HEK293T (cell line): Measurements from ENCODE around the gene ZNF485.

ENCODE experiments used
- CTCF ChIA-PET: fragments of 350-600 bp; formaldehyde crosslinking; extraction: SDS; loops from one replicate; lab custom pipeline; 2021; ENCODE audit warnings: antibody characterized with exemption, inconsistent platforms; lab: Yijun Ruan, JAX
- POLR2A ChIA-PET: fragments of 350-600 bp; formaldehyde crosslinking; extraction: SDS; loops from one replicate; lab custom pipeline; 2020; ENCODE audit warnings: antibody characterized with exemption, inconsistent platforms; lab: Yijun Ruan, JAX
- DNase-seq: peaks from one replicate; pipeline ENCODE4 v3.0.0; 2012; ENCODE audit warnings: mixed read lengths; ENCODE audit errors: extremely low spot score
- ARNT ChIP-seq: fragments of 450-650 bp; IDR thresholded peaks from 2 replicates; pipeline ENCODE4 v1.6.1; 2017; ENCODE audit warnings: mild to moderate bottlenecking
- BHLHE40 ChIP-seq: fragments of 450-650 bp; IDR thresholded peaks from 2 replicates; pipeline ENCODE4 v1.6.1; 2016; ENCODE audit warnings: mild to moderate bottlenecking, moderate library complexity, borderline replicate concordance
- CTBP1 ChIP-seq: fragments of 450-650 bp; IDR thresholded peaks from 2 replicates; pipeline ENCODE4 v1.6.1; 2016; ENCODE audit warnings: borderline replicate concordance
- ELF4 ChIP-seq: fragments of 450-650 bp; IDR thresholded peaks from 2 replicates; pipeline ENCODE4 v1.6.1; 2017; ENCODE audit warnings: antibody characterized with exemption
- FOXA1 ChIP-seq: fragments of 450-650 bp; IDR thresholded peaks from 2 replicates; pipeline ENCODE4 v1.6.1; 2016; ENCODE audit warnings: mild to moderate bottlenecking
- FOXK2 ChIP-seq: fragments of 450-650 bp; IDR thresholded peaks from 2 replicates; pipeline ENCODE4 v1.6.1; 2016; ENCODE audit warnings: mild to moderate bottlenecking
- FOXM1 ChIP-seq: fragments of 450-650 bp; IDR thresholded peaks from 2 replicates; pipeline ENCODE4 v1.6.1; 2017; ENCODE audit warnings: mild to moderate bottlenecking, borderline replicate concordance
- HDGF ChIP-seq: fragments of 450-650 bp; IDR thresholded peaks from 2 replicates; pipeline ENCODE4 v1.6.1; 2017; ENCODE audit warnings: antibody characterized with exemption, borderline replicate concordance
- L3MBTL2 ChIP-seq: fragments of 450-650 bp; conservative IDR thresholded peaks from 2 replicates; pipeline ENCODE4 v1.6.1; 2016; ENCODE audit warnings: mild to moderate bottlenecking
- LEF1 ChIP-seq: fragments of 450-650 bp; IDR thresholded peaks from 2 replicates; pipeline ENCODE4 v1.6.1; 2017; ENCODE audit warnings: mild to moderate bottlenecking, borderline replicate concordance
- NFRKB ChIP-seq: fragments of 450-650 bp; IDR thresholded peaks from 2 replicates; pipeline ENCODE4 v1.6.1; 2016; ENCODE audit warnings: mild to moderate bottlenecking, moderate library complexity
- SP1 ChIP-seq: fragments of 450-650 bp; IDR thresholded peaks from 2 replicates; pipeline ENCODE4 v1.6.1; 2017
- SUZ12 ChIP-seq: fragments of 450-650 bp; IDR thresholded peaks from 2 replicates; pipeline ENCODE4 v1.6.1; 2016; ENCODE audit warnings: mild to moderate bottlenecking
- TARDBP ChIP-seq: fragments of 450-650 bp; IDR thresholded peaks from 2 replicates; pipeline ENCODE4 v1.6.1; 2016
- ZNF384 ChIP-seq: fragments of 450-650 bp; IDR thresholded peaks from 2 replicates; pipeline ENCODE4 v1.6.1; 2016
- TF ChIP-seq, protein P1 (sequence below): fragments of 450-650 bp; IDR thresholded peaks from 2 replicates; pipeline ENCODE4 v1.6.1; 2016

ZNF485 gene

DNA sequence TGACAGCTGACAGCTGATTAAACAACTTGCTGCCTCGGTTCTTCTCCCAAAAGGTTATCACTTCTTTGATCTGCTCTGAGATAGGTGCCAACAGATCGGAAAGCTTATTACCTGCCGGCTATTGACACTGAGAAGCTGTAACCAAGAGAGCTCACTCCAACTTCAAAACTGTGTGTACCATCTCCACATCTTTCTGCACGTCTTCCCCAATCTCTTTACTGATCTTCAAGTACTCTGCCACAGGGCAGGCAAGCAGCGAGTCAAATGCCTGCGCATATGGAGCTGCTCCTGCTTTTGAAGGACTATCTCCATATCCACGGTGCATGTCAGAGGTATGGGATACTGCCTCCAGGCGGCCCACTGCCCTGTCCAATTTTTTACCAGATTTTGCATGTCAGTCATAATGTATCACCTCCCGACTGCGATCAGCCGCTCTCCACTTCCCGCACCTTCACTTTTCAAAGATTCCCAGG is 352 bp upstream of the ZNF485 start:
- DNase-seq, result no peak
- POLR2A ChIA-PET, result no interaction called here
- TF ChIP-seq, protein P1, sequence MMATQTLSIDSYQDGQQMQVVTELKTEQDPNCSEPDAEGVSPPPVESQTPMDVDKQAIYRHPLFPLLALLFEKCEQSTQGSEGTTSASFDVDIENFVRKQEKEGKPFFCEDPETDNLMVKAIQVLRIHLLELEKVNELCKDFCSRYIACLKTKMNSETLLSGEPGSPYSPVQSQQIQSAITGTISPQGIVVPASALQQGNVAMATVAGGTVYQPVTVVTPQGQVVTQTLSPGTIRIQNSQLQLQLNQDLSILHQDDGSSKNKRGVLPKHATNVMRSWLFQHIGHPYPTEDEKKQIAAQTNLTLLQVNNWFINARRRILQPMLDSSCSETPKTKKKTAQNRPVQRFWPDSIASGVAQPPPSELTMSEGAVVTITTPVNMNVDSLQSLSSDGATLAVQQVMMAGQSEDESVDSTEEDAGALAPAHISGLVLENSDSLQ, result 0 out of 2 replicates have a peak, but pooled peaks have one; percentile 29
- no peak for TF ChIP-seq BHLHE40
- CTCF ChIA-PET, result interaction anchor here (0.7 kb wide), 1 partner anchor 274 kb away, joined by 4 read pairs; no protein-coding TSS in a partner anchor

DNA sequence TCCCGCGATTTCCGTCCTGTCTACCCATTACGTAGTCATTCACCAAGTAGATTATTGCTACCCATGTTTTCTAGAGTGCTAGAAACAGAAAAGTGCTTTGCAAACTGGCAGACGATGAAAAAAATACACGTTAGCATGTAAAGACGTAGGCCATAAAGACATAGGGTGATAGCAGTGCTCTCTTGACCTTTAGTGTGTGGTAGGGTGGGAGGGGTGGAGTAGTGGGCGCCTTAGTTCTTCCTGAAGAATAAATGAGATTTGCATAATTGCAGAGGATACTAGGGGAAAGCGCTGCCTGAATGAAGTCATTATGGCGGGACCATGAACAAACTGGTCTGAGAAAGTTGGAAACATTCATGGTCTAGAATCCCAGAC is 948 bp downstream of the ZNF485 start:
- no peak for DNase-seq
- no peak for TF ChIP-seq BHLHE40
- TF ChIP-seq FOXA1, result no peak
- TF ChIP-seq, protein P1, result no peak
- no peak for TF ChIP-seq ELF4
- TF ChIP-seq SUZ12, result no peak
- ChIA-PET POLR2A (interaction anchor here (0.6 to 1.0 kb wide), 2 partner anchors 9 to 33 kb away, joined by 3 to 4 read pairs; no protein-coding TSS in a partner anchor), CTCF (no interaction called here)

DNA sequence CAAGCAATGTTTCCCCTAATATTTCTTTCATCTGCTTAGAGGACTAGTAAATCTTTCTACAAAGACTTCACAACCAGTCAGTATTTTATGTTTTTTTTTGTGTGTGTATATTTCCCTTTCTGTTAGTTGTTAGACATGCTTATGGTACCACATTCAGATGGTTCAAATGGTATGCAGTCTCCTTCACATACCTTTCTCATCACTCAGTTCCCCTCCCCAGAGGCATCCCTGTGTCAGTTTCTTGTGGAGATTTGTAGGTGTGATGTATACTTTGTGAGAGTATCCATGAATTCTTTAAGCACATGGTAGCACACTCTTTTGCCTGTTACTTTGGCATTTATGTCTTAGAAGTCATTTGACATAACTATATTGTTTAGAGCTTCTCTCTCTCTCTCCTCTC is 4.4 kb downstream of the ZNF485 start:
- no peak for DNase-seq
- ChIA-PET CTCF (no interaction called here), POLR2A (no interaction called here)
- TF ChIP-seq BHLHE40, result no peak
- no peak for TF ChIP-seq SP1
- TF ChIP-seq ZNF384, result no peak
- TF ChIP-seq FOXM1, result no peak
- TF ChIP-seq TARDBP, result no peak
- TF ChIP-seq FOXK2, result no peak

DNA sequence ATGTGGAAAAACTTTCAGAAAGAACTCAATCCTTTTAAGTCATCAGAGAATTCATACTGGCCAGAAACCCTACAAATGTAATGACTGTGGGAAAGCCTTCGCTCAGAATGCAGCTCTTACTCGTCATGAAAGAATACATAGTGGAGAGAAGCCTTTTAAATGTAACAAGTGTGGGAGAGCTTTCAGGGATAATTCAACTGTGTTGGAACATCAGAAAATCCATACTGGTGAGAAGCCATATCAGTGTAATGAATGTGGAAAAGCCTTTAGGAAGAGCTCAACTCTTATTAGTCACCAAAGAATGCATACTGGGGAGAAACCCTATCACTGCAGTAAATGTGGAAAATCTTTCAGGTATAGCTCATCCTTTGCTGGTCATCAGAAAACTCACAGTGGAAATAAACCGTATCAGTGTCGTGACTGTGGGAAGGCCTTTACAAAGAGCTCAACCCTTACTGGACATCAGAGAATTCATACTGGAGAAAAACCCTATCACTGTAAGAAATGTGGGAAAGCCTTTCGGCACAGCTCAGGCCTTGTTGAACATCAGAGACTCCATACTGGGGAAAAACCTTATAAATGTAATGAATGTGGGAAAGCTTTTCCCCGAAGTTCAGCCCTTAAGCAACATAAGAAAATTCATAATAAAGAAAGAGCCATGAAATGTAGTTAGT is 10.6 kb downstream of the ZNF485 start:
- TF ChIP-seq ZNF384 (no peak), HDGF (no peak), TARDBP (no peak), L3MBTL2 (no peak), ARNT (no peak), NFRKB (no peak)
- TF ChIP-seq, protein P1, result no peak
- ChIA-PET POLR2A (no interaction called here), CTCF (no interaction called here)
- no peak for DNase-seq

DNA sequence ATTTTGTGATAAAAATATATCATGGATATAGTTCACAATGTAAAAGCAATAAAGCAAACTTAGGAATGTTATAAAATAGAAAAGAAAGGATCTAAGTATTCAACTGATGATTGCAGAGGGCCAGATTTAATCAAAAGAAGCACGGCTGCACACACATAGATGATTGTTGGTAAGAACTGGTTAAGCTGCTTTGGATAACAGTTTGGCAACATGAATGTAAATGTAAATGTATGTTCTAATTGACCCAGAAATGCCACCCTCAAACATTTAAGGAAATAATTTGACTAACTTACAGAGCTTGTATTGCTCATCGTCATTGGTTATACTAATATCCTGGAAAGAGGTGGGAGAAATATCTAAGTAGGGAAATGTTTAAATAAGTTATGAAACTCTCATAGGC is 13.1 kb downstream of the ZNF485 start:
- CTCF ChIA-PET, result no interaction called here
- TF ChIP-seq L3MBTL2, result no peak
- no peak for TF ChIP-seq HDGF
- TF ChIP-seq SP1, result no peak
- no peak for TF ChIP-seq FOXM1
- TF ChIP-seq TARDBP, result no peak
- TF ChIP-seq CTBP1, result no peak
- TF ChIP-seq BHLHE40, result no peak
- TF ChIP-seq ZNF384, result no peak
- TF ChIP-seq NFRKB, result no peak
- no peak for TF ChIP-seq FOXA1
- TF ChIP-seq FOXK2, result no peak
- no peak for TF ChIP-seq SUZ12
- no peak for TF ChIP-seq ELF4
- TF ChIP-seq LEF1, result no peak
- TF ChIP-seq, protein P1, result no peak
- POLR2A ChIA-PET, result no interaction called here
- no peak for DNase-seq

DNA sequence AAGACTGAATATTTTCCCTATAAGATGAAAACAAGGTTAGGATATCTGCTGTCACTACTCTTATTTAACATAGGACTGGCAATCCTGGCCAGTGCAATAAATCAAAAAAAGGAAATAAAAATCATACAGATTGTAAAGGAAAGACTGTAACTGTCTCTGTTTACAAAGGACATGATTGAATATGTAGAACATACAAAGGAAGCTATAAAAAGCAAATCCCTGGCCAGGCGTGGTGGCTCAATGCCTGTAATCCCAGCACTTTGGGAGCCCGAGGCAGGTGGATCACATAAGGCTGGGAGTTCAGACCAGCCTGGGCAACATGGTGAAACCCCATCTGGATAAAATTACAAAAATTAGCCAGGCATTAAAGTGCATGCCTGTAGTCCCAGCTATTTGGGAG is 15.8 kb downstream of the ZNF485 start:
- no peak for DNase-seq
- ChIA-PET POLR2A (no interaction called here), CTCF (no interaction called here)
- TF ChIP-seq ZNF384, result no peak
- no peak for TF ChIP-seq TARDBP
- TF ChIP-seq ARNT, result no peak
- no peak for TF ChIP-seq CTBP1
- no peak for TF ChIP-seq SUZ12
- no peak for TF ChIP-seq FOXM1
- no peak for TF ChIP-seq L3MBTL2
- TF ChIP-seq ELF4, result no peak
